GM12801 (cell line): ENCODE results near the gene AGAP1.

Source experiments
- CTCF ChIP-seq: IDR thresholded peaks from one replicate; pipeline ENCODE4 v1.5.1; 2011; ENCODE audit warnings: control low read depth; ENCODE audit not compliant: insufficient read length; ENCODE audit errors: extremely low read depth

Gene AGAP1

GRCh38 chr2:235511187-235511661 lies 17.4 kb downstream of the AGAP1 start:
- no peak for TF ChIP-seq CTCF

- TF ChIP-seq CTCF: no peak
Measured at GRCh38 chr2:235511751-235512698, 18.2 kb downstream of the AGAP1 start.

- no peak for TF ChIP-seq CTCF
Measured at GRCh38 chr2:235512699-235513053, 18.8 kb downstream of the AGAP1 start.

GRCh38 chr2:235513984-235514626 lies 20.3 kb downstream of the AGAP1 start:
- no peak for TF ChIP-seq CTCF

- no peak for TF ChIP-seq CTCF
Measured at GRCh38 chr2:235514627-235515363, 21.0 kb downstream of the AGAP1 start.

- no peak for TF ChIP-seq CTCF
Measured at GRCh38 chr2:235515364-235515742, 21.5 kb downstream of the AGAP1 start.

- TF ChIP-seq CTCF: no peak
Measured at GRCh38 chr2:235515821-235516220, 22.0 kb downstream of the AGAP1 start.
